HG02840 (cell line): ENCODE measurements around the gene NFATC2.

ENCODE experiments used
- ATAC-seq: cut with Tn5 transposase; IDR thresholded peaks from one replicate; pipeline ENCODE4 v1.9.1; 2021; ENCODE audit warnings: mild to moderate bottlenecking, moderate library complexity, moderate number of reproducible peaks; ENCODE audit not compliant: unreplicated experiment, low FRiP score

NFATC2 gene

DNA sequence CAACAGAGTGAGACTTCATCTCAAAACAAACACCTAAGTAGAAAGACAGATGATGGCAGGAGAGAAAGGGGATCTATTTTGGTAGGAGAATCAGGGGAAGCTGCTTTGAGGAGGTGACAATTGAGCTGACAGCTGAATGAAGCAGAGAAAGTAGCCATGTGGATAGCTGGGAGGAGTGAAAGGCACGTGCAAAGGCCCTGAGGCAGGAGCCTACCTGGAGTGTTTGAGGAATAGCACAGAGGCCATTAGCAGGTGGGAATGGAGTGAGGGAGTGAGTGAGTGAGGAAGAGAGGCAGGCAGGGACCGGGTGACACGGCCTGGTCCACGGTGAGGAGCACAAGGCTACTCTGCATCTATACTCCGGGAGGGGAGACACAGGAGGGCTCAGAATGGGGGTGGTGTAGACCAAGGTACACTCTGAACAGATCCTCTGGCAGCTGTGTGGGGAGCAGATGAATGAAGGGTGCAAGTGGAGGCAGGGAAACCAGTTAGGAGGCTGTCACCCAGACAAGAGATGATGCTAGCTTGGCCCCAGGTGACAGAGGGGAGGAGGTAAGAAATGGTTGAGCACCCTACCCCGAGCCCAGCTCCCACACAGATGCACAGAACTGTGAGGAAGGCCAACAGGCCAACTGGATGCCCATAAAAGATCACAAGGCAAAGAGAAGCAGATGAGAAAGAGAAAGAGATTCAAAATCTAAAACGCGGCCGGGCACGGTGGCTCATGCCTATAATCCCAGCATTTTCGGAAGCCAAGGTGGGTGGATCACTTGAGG is 43.6 kb downstream of the NFATC2 start:
- no peak for ATAC-seq

DNA sequence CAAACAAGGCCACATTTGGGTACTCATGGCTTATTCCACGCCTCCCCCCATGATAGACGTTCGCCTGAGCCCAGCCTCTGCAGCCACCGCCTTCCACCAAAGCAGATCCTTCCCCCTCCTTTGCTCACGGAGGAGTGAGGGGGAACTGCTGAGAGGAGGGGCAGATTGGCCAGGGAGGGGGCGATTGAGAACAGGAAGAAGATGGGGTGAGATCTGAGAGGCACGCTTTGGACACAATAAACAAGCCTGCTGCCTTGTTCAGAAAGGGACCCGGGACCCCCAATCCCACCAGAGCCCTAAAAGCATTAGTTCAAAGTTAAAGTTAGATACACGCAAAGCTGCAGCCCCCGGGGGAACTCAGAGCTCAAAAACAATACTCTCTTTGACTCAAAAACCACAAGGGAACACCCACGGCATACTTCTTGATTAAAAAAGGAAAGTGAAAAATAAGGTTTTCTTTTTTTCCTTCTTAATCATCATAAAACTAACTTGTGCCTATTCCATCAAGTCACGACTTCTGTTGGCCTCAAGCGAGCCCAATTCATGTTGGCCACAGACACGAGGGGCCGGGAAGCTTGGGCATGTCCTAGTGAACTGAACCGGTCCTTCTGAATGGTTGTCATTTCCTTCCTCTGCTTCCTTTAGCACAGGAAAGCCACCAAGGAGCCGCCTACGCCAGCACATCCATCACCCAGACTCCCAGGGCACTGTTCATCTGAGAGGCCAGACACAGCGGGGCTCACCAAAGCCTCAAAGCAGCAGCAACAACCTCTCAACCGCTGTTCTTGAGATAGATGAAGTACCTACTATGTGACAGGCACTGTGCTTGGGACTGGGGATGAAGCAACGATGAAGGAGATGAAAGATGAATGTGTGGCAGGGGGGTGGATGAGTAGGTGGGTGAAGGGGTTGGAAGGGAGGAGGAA is 44.7 kb downstream of the NFATC2 start:
- no peak for ATAC-seq

DNA sequence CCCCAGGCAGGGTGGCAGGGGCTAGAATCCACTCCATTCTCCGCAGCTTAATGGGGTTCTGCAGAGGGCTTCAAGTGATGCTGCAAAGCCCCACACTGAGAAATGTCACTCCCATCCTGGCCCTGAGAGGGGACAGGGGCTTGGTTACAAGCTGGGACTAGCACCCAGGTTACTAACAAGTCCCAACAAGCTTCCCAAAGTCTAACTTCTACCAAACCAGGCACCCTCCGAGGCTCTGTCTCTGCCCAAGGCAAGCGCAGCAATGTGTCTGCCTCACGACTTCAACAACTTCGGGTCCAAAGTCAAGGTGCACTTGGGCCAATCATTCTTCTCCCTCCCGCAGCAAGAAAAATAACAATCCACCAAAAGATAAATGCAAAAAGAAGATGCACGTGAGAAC is 45.6 kb downstream of the NFATC2 start:
- ATAC-seq, result no peak

DNA sequence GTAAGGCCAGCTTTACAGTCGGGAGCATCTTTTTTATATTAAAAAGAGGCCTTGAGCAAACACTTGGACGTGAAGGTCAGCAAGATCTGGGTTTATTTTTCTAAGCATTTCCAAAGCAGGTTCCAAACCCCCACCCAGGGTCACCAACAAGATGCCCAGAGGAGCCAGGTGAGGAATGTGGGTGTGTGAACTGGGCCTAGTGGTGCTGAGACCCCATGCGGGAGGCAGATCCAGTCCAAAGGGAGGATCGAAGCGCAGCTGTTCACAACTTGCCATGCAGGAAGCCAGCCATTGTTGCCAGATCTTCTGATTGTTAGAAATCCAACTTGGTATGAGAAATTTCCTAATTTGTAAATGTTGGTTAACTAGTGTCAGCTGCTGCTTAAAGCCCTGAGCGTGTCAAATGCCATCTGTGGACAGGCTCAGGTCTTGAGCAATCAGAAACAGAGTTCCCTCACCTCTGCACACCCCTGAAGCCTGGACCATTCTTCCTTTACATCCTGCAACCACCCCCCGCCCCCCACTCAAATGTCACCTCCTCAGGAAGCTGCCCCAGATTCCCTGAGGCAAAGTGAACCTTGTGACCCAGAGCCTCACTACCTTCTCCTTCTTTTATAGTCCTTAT is 46.5 kb downstream of the NFATC2 start:
- no peak for ATAC-seq

DNA sequence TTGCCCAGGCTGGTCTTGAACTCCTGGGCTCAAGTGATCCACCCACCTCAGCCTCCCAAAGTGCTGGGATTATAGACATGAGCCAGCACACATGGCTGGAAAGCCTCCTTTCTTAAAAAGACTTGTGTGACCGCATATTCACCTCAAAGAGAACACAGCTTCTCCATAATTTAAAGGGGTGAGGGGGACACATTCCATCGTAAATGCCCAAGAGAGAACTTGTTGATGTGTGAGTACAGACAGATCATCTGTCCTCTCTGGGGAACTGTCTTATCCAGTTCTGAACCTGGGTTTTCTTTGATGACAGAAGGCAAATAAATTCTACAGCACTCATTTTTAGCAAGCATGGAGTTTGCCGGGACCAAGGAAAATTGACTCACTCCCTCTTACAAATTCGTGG is 47.2 kb downstream of the NFATC2 start:
- no peak for ATAC-seq

DNA sequence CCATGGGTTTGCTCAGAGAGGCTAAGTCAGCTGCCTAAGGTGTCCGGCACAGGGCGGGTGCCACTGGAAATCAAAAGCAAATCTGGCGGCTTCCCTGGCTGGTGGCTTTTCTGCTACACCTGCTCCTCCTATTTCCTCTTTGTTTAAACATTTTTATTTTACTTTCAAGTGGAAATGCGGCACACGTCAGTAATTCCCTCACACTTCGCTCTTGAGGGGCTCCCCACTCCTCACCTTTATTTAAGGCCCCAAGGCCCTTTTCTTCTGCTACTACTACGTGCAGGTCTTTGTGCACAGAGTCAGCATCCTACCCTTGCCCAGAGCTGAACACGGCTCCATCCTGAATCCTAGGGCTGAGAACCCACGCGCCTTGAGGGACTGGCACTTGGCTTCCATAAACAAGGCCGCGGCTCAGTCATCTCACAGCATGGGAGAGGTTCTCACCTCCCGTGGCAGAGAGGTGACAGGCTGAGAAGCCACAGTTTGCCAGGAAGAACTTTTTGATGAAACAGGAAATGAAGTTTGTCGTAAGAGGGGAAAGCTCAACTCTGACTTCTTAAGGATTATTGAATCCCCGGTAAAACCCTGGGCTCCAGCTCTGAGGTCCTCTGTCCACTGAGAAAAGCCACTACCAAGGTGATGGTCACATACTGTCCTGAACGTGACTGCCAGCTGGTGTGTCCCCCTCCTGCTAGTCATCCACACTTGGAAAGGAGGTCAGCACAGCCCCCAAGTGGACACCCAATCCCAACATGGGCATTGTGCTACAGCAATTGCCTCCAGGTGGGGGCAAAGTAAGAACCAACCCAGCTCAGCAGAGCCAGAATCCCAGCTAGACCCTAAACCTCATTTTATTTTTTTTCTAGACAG is 48.0 kb downstream of the NFATC2 start:
- no peak for ATAC-seq

DNA sequence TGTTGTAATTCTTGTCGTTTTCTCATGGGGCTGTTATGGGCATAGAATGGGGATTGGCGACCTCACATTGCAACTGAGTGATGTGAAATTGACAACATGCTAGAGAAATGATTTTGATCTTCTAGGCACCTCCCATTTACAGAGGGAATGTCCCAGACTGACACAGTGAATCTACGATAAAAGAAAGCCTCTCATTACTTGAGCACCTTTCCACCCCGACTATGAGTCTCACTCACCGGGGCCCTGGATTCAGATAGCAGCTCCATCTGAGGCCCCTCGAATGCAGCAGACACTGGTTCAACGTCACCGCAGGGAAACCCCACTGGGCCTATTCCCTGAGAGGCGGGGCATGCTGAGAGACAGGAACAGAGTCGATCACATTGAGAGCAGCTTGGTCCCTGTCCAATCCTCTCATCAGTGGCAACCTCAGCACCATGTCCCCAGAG is 49.1 kb downstream of the NFATC2 start:
- no peak for ATAC-seq

DNA sequence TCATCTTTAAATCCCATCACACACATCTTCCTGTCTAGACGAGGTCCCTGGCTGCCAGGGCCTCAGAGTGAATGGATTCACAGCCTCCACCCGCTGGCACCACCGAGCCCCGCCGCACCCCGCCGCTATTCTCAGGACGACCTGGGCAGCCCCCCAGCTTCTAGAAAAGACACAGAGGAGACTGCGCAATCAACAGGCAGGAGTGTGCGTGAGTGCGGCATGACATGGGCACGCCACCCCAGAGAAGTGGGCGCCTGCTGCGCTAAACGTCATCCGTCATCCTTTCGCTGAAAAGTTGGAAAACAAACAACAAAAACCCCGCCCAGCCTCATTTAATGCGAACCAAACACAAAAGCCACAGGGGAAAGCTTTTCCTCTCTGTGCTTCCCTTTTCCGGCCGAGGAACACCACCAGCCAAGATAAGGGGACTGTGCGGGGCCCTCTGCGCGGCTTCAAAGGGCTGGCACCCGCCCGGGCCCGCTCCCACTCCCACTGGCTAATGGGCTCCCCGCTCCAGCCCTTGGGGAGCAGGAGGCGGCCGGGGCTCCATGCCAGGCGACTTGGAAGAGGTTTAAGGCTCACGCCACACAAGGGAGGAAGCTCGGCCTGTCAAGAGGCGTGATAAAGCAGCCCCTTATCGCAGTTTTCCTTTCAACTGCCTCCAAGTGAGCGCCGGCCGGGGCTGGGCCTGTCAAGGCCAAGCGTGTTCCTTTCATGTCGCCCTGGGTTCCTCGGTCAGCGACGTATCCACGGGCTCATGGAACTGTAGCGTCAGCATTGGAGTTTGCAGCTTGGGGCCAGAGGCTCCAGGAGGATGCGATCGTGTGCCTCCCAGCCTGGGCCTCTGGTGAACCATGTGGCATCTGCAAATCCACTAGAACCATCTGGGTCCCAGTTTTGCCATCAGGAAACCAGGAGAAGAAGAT is 50.1 kb downstream of the NFATC2 start:
- no peak for ATAC-seq

DNA sequence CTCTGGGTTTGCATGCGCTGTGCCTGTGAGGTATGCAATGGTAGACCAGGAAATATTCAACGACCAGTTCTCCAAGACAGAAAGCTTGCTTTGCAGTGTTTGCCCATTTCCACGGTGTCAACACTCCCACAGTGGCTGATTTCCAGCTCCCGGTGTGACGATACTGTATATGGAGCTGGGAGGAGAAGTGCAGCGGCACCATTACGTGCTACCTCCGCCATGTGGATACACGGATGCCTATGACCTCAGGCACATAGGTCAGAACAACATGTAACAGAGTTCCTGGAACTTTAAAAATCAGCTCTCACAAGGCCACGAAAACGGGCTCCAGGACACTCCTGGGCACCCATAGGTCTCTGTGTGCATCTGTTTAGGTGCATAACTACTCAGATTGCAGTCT is 51.1 kb downstream of the NFATC2 start:
- no peak for ATAC-seq

DNA sequence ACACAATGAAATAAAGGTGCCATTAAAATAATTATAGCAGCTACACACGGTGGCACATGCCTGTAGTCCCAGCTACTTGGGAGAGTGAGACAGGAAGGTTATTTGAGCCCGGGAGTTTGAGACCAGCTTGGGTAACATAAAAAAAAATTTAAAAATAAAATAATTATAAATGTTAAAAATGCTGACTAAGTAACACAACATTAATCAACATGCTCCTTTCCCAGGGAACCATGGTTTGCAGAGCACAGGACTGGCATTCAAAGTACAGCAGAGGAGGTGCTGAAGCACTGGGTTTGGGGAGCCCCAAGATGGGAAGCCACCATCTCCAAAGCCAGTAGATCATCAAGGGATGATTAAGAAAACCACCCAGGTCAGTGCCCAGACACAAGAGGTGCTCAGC is 51.9 kb downstream of the NFATC2 start:
- ATAC-seq, result no peak

DNA sequence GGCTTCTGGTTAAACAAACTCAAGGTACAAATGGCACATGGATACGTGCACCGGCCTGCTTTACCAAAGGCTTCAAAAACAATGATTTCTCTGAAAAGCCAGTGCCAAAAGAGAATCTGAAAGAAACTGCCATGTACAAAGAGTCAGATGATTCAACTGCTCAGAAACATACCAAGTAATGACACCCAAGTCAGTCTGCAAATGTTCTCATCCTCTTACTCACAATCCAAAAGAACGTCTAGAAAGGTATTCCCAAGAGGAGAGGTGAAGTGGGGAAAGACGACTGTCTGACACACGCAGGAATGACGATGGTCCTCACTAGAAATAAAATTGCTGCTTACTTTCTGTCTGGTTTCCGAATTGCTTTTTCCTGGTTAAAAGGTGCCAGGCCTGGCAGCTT is 52.9 kb downstream of the NFATC2 start:
- no peak for ATAC-seq

DNA sequence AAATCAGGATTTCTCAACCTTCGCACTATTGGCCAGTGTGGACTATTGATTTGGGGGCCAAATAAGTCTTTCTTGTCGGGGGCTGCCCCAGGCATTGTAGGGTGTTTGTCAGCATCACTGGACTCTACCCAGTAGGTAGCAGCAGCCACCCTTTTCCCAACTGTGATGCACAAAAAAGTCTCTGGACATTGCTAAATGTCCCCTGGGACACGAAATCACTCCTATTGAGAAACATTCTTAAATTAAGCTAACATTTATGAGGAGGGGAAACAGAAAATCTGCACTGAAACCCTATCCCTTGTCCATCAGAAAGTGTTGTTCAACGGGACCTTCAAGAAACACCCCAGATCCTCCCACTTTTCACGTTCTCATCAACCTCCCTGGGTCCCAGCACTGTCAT is 54.2 kb downstream of the NFATC2 start:
- ATAC-seq, result no peak

DNA sequence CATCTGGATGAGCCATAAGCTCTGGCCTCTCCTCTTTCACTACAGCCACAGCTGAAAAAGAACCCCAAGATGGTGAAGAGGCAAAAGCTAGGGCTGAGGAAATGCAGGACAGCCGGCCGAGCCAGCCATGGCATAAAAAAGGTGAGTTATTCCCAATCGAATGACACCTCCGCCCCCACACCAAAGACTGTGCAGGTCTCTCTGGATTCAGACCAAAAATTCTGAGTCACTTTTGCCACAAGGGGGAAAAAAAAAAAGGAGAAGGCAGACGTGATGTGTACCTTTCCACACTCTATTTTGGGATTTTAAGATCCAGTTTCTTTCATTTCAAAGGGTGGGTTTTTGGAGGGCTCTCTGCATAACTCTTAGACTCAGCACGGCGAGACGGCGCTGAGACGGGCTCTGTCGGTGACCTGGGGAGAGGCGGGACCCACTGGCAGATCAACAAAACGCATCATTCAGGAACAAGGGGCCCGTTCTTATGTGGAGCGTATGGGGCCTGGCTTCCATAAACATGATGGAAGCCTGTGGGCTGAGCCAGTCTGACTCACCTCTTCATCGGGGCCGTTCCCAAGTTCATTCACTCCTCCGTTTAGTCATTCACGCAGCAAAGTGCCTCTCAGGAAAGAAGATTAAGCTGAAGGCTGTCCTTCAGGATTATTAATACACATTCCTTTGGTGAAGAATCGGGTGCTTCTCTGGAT is 54.8 kb downstream of the NFATC2 start:
- ATAC-seq, result no peak

DNA sequence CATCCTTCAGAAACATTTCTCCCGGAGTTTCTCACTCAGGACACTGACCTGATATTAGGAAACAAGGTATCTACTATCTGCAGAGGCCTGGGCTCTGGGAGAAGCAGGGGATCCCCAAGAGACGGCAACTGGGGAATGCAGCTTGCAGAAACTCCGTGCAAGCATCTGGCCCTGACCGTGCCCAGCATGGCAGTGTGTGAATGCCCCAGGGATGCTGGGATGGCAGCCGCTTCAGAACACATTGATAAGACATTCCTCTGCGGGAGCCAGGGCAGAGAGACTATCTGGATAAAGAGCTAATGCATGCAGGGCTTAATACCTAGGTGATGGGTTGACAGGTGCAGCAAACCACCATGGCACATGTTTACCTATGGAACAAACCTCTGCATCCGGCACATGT is 55.4 kb downstream of the NFATC2 start:
- ATAC-seq, result no peak

DNA sequence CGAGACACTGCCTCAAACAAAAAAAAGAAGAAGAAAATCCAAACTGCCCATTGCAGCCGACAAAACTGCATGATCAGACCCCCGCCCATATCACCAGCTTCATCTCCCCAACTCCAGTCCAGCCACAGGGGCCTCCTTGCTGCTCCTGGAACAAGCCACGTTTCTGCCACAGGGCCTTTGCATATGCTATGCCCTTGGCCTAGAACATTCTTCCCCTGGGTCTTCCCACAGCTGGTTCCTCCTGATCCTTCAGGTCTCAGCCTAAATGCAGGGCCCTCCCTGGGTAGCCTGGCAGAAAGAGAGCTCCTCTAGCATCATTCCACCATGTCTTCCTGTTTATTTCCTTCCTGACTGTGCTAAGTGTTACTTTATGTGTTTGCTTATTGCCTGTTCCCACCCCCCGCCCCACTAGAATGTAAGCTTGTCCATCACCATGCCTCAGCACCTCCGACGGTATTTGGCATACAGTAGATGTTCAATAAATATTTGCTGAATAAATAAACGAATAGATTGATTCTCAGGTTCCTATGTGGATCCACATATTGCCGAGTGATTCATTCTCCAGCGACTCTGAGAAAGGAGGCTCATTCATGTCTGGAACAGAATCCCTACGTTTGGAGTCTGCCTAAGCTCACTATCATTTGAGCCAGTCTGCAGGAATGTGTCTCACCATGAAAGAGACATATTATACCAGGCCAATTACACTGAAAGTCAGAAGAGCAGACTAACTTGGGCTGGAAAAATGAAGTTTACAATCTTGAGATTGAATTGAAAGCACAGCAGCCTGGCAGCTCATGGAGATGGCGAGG is 56.1 kb downstream of the NFATC2 start:
- ATAC-seq, result no peak

DNA sequence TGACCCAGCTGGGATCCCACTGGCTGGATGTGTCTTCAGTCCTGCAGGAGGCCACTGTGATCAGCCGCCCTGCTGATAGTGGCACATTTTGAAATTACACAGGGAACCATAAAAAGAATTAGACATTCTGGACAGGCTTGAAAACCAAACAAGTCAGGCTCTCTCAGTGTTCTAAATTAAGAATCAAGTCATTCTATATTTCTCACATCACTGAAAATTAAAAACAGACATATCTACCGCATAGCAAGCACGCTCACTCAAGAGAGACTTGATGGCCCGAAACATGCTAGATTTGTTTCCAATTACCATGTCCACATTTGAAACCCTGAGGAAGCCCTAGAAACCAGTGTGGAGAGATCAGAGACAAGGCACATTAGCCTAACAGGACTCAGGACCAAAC is 57.7 kb downstream of the NFATC2 start:
- no peak for ATAC-seq

DNA sequence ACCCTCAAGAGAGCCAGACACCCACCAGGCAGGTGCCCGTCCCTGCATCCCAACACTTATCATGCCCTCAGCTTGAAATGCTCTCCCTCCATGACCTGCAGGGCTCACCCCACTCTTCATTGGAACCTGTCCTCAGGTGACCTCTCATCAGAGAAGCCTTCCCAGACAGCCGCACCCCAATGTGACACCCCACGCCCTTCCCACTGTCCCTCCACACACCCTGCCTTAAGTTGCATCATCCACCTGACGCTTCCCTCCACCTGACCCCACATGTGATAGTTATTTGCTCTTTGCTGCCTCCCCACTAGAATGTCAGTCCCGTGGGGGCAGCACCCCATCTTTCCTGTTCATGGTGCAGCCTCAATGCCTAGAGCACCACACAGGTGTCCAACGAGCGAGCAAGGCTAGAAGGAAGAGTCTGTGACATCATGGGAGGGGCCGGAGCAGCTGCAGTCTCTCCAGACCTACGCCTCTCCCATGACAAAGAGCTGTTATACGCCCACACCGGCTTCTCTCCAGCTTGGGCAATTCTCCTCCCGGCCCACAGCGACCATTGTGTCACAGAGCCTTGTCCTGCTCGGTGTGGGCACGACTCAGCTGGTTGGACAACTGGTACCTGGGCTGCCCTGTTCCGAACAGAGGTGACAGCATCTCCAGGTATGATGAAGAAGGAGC is 58.2 kb downstream of the NFATC2 start:
- no peak for ATAC-seq
